SU-DHL-6 (cell line): Measurements from ENCODE around the gene BMP4.

Experiments used
- H2AFZ ChIP-seq: fragments of 200-600 bp; sonication (generic); 2 replicates; pipeline ENCODE4 v1.6.1; 2014; ENCODE audit warnings: low read depth, mild to moderate bottlenecking, moderate library complexity, mixed read lengths, antibody characterized with exemption, low read length; ENCODE audit not compliant: severe bottlenecking
- H3F3A ChIP-seq: fragments of 200-600 bp; shearing (Covaris generic); 2 replicates; pipeline ENCODE4 v1.6.0; 2016; ENCODE audit warnings: antibody characterized with exemption, mild to moderate bottlenecking; ENCODE audit not compliant: insufficient read depth
- H3K27ac ChIP-seq: fragments of 200-600 bp; sonication (generic); 2 replicates; pipeline ENCODE4 v1.5.1; 2016; ENCODE audit warnings: low read depth, mild to moderate bottlenecking, low read length, moderate library complexity, mixed read lengths
- H3K27me3 ChIP-seq: fragments of 200-600 bp; sonication (generic), shearing (Covaris generic); 2 replicates; pipeline ENCODE4 v1.6.0; 2014; ENCODE audit warnings: mild to moderate bottlenecking, low read length
- H3K36me3 ChIP-seq: fragments of 200-600 bp; sonication (generic); 2 replicates; pipeline ENCODE4 v1.6.1; 2014; ENCODE audit warnings: mild to moderate bottlenecking, low read length, mixed read lengths
- H3K4me2 ChIP-seq: fragments of 300-600, 200-600 bp; shearing (Covaris generic), sonication (generic); 2 replicates; pipeline ENCODE4 v1.6.0; 2014; ENCODE audit warnings: low read length, low read depth, mild to moderate bottlenecking; ENCODE audit not compliant: poor library complexity, severe bottlenecking
- H3K4me3 ChIP-seq: fragments of 200-600 bp; sonication (generic); 2 replicates; pipeline ENCODE4 v1.5.1; 2014; ENCODE audit warnings: antibody characterized with exemption, low read length, mild to moderate bottlenecking, mixed read lengths; ENCODE audit not compliant: insufficient read depth, poor library complexity, severe bottlenecking
- H3K79me2 ChIP-seq: fragments of 200-600 bp; sonication (generic); 2 replicates; pipeline ENCODE4 v1.6.1; 2014; ENCODE audit warnings: mild to moderate bottlenecking, low read length, moderate library complexity; ENCODE audit not compliant: insufficient read depth
- H3K9ac ChIP-seq: fragments of 200-600 bp; sonication (generic); 2 replicates; pipeline ENCODE4 v1.7.0; 2014; ENCODE audit warnings: mild to moderate bottlenecking, low read length
- H3K9me2 ChIP-seq: fragments of 200-600 bp; sonication (generic); replicated peaks from 2 replicates; pipeline ENCODE4 v1.6.1; 2014; ENCODE audit warnings: low read length; ENCODE audit not compliant: insufficient read depth
- H3K9me3 ChIP-seq: fragments of 200-600 bp; sonication (generic); 2 replicates; pipeline ENCODE4 v1.6.1; 2014; ENCODE audit warnings: low read length, mixed read lengths; ENCODE audit not compliant: insufficient read depth
- H4K20me1 ChIP-seq: fragments of 200-600 bp; sonication (generic); 2 replicates; pipeline ENCODE4 v1.6.1; 2014; ENCODE audit warnings: low read depth, mild to moderate bottlenecking, antibody characterized with exemption, low read length, moderate library complexity, mixed read lengths
- EZH2phosphoT487 ChIP-seq: fragments of 200-600 bp; sonication (generic), shearing (Covaris generic); conservative IDR thresholded peaks from 2 replicates; pipeline ENCODE4 v1.6.1; 2018; ENCODE audit warnings: mild to moderate bottlenecking, antibody characterized with exemption, low read length, moderate library complexity, mixed read lengths
- TF ChIP-seq, protein P1 (sequence below): fragments of 200-600 bp; sonication (generic); IDR thresholded peaks from one replicate; pipeline ENCODE4 v1.5.1; 2017; ENCODE audit warnings: antibody characterized with exemption, mild to moderate bottlenecking, low read length, moderate library complexity; ENCODE audit not compliant: insufficient read depth, poor library complexity, severe bottlenecking

The BMP4 gene

DNA sequence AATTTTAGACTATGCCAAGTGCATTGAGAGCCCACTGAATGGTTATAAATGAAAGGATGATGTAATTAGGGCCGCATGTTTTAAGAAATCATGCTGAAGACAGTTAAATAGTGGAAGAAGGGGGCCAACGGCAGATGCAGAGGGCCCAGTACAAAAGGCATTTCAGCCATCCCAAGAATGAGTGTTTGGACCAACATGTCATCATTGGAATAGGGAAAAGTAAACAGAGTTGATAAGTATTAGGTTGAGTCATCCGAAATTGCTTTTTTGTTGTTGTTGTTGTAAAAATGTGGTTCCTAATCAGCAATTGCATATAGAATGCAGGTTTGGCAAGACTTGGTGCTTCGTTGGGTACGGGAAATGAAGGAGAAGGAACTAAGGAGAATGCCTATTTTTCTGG is 29.5 kb downstream of the BMP4 start:
- H3K9ac ChIP-seq = no peak overlapping the region
- no peaks in the 10 kb centered on the region for H4K20me1 ChIP-seq
- no peak overlapping the region for H2AFZ ChIP-seq
- no peaks in the 10 kb centered on the region for H3K9me3 ChIP-seq
- no peaks in the 10 kb centered on the region for H3F3A ChIP-seq
- H3K4me2 ChIP-seq = no peak overlapping the region
- H3K79me2 ChIP-seq = no peaks in the 10 kb centered on the region
- H3K36me3 ChIP-seq = no peaks in the 10 kb centered on the region
- H3K9me2 ChIP-seq = no peaks in the 10 kb centered on the region
- H3K27ac ChIP-seq = no peak overlapping the region
- no peak for TF ChIP-seq EZH2phosphoT487
- TF ChIP-seq, protein P1, sequence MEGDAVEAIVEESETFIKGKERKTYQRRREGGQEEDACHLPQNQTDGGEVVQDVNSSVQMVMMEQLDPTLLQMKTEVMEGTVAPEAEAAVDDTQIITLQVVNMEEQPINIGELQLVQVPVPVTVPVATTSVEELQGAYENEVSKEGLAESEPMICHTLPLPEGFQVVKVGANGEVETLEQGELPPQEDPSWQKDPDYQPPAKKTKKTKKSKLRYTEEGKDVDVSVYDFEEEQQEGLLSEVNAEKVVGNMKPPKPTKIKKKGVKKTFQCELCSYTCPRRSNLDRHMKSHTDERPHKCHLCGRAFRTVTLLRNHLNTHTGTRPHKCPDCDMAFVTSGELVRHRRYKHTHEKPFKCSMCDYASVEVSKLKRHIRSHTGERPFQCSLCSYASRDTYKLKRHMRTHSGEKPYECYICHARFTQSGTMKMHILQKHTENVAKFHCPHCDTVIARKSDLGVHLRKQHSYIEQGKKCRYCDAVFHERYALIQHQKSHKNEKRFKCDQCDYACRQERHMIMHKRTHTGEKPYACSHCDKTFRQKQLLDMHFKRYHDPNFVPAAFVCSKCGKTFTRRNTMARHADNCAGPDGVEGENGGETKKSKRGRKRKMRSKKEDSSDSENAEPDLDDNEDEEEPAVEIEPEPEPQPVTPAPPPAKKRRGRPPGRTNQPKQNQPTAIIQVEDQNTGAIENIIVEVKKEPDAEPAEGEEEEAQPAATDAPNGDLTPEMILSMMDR = no peak
- H3K4me3 ChIP-seq = no peak overlapping the region
- H3K27me3 ChIP-seq = no peaks in the 10 kb centered on the region

DNA sequence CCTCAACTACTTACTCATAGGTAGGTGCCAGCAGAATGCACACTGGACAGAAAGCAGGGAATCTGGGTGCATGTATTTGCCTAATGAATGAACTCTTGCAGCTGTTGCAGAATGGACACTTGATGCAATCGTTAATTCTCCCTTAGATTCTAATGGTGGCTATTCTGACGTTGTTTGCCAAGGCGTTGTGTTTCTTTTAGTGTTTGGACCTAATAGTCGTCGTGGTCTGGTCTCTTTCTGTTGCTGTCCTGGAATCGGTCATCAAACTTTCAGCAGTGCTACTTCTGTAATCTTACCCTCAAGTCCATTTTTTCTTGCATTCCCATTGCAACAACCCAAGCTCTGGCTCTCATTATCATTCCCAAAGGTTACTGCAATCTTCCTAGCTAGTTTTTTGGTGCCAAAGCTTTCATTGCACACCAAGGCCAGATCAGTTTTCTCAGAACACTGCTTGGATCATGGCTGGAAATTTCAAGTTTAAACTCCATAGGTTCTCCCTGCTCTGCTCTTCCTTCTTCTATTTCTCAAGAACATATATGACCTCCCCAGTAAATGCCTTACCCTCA is 31.3 kb downstream of the BMP4 start:
- Histone ChIP-seq H3K4me3 (no peak overlapping the region), H3K9ac (no peak overlapping the region), H3K27me3 (no peaks in the 10 kb centered on the region), H4K20me1 (no peaks in the 10 kb centered on the region), H3F3A (no peaks in the 10 kb centered on the region), H2AFZ (no peak overlapping the region), H3K4me2 (no peak overlapping the region), H3K27ac (no peak overlapping the region), H3K9me2 (no peaks in the 10 kb centered on the region), H3K36me3 (no peaks in the 10 kb centered on the region), H3K79me2 (no peaks in the 10 kb centered on the region), H3K9me3 (no peaks in the 10 kb centered on the region)
- TF ChIP-seq, protein P1 = no peak
- TF ChIP-seq EZH2phosphoT487 = no peak

DNA sequence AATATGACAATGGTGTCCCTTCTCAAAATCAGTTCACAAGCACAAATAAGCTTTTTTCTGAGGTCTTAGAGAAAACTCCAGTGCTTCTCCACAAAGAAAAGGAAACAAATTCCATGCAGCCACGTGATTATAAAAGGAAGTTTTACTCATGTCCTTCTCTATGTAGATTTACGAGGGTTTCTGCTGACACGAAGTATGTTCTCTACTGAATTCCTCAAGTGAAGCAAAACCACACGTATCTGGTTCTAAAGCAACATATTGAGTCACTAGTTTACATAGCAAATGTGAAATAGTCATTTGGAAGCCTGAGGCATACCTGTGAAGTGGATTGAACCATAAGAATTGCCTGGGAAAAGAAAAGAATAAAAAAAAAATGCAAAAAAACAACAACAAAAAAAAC is 31.9 kb downstream of the BMP4 start:
- Histone ChIP-seq H3K79me2 (no peaks in the 10 kb centered on the region), H2AFZ (no peak overlapping the region), H3K9me2 (no peaks in the 10 kb centered on the region), H3F3A (no peaks in the 10 kb centered on the region), H3K4me3 (no peak overlapping the region), H3K4me2 (no peak overlapping the region), H4K20me1 (no peaks in the 10 kb centered on the region), H3K27me3 (no peaks in the 10 kb centered on the region), H3K36me3 (no peaks in the 10 kb centered on the region), H3K27ac (no peak overlapping the region), H3K9ac (no peak overlapping the region), H3K9me3 (no peaks in the 10 kb centered on the region)
- TF ChIP-seq, protein P1 = no peak
- TF ChIP-seq EZH2phosphoT487 = no peak

DNA sequence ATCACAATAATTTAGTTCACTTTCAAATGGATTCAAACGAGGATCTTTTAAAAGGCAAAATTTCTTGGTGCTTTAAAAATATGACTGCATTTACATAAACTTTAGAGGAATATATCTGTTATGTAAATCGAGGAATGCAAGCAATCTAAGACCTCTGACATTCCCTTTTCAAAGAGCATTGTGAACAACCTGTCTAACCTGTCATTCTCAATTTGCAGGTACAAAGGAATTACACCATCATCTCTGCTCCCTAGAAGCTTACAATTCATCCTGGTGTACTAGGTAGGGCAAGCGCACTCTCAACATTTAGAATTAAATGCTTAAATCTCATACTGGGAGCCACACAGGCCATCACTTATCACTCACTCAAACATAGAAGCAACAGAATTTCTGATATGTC is 35.6 kb downstream of the BMP4 start:
- H3K9ac ChIP-seq = no peak overlapping the region
- TF ChIP-seq, protein P1 = no peak
- no peak for TF ChIP-seq EZH2phosphoT487
- H4K20me1 ChIP-seq = no peaks in the 10 kb centered on the region
- H3K9me2 ChIP-seq = no peaks in the 10 kb centered on the region
- H3K79me2 ChIP-seq = no peaks in the 10 kb centered on the region
- H3F3A ChIP-seq = no peaks in the 10 kb centered on the region
- H2AFZ ChIP-seq = no peak overlapping the region
- H3K36me3 ChIP-seq = no peaks in the 10 kb centered on the region
- no peak overlapping the region for H3K27ac ChIP-seq
- H3K4me3 ChIP-seq = no peak overlapping the region
- no peaks in the 10 kb centered on the region for H3K27me3 ChIP-seq
- no peak overlapping the region for H3K4me2 ChIP-seq
- no peaks in the 10 kb centered on the region for H3K9me3 ChIP-seq
